HepG2 (cell line): ENCODE measurements around the gene ACSS3. TPM values are rescaled to one million over a fixed set of nuclear protein-coding genes. Genes with fewer than 3 reads are reported as not detected.

ENCODE experiments used
- CEBPG ChIP-seq: IDR thresholded peaks from 2 replicates; pipeline ENCODE4 v1.6.1; 2016
- EHMT2 ChIP-seq: fragments of 200-600 bp; sonication (generic); IDR thresholded peaks from 2 replicates; pipeline ENCODE4 v1.7.0; 2017; ENCODE audit warnings: antibody characterized with exemption, low read depth, low read length, borderline replicate concordance
- FIP1L1 ChIP-seq: fragments of 200-400 bp; formaldehyde crosslinking; IDR thresholded peaks from 2 replicates; pipeline ENCODE4 v1.6.1; 2018; ENCODE audit warnings: low read depth, mild to moderate bottlenecking, low read length, moderate library complexity, borderline replicate concordance; ENCODE audit not compliant: insufficient read depth
- LCORL ChIP-seq, 2 experiments: fragments of 450-650 bp in 1 of 2; sonication (generic) in 1 of 2; formaldehyde crosslinking in 1 of 2; IDR thresholded peaks; 2 replicates each; pipeline versions ENCODE4 v1.5.0 to v1.6.1; 2017 to 2020; ENCODE audit warnings: antibody characterized with exemption in 1 of 2, missing genetic modification reagents in 1 of 2
- MIER2 ChIP-seq: IDR thresholded peaks from 2 replicates; pipeline ENCODE4 v1.6.1; 2016; ENCODE audit warnings: missing biosample characterization, missing genetic modification reagents
- NR2F6 ChIP-seq, 2 experiments: IDR thresholded peaks; 2 replicates each; pipeline ENCODE4 v1.6.1; 2016; ENCODE audit warnings: antibody characterized with exemption in 1 of 2, mild to moderate bottlenecking in 1 of 2
- PAXIP1 ChIP-seq: sonication (generic); formaldehyde crosslinking; conservative IDR thresholded peaks from 2 replicates; pipeline ENCODE4 v1.4.0; 2020; ENCODE audit warnings: mild to moderate bottlenecking, missing genetic modification reagents, moderate library complexity
- RXRA ChIP-seq: sonication (generic); formaldehyde crosslinking; IDR thresholded peaks from 2 replicates; pipeline ENCODE4 v1.5.1; 2020; ENCODE audit warnings: missing genetic modification reagents
- TEF ChIP-seq: sonication (generic); formaldehyde crosslinking; IDR thresholded peaks from 2 replicates; pipeline ENCODE4 v1.5.0; 2020; ENCODE audit warnings: missing genetic modification reagents
- TFE3 ChIP-seq: IDR thresholded peaks from 2 replicates; pipeline ENCODE4 v1.6.1; 2016
- THAP11 ChIP-seq: IDR thresholded peaks from 2 replicates; pipeline ENCODE4 v1.6.1; 2016; ENCODE audit warnings: missing biosample characterization, missing genetic modification reagents
- ZBTB20 ChIP-seq: sonication (generic); formaldehyde crosslinking; IDR thresholded peaks from 2 replicates; pipeline ENCODE4 v1.8.1; 2023; ENCODE audit warnings: missing genetic modification reagents, low read depth, mild to moderate bottlenecking, borderline replicate concordance
- ZBTB25 ChIP-seq: IDR thresholded peaks from 2 replicates; pipeline ENCODE4 v1.6.1; 2018; ENCODE audit warnings: missing genetic modification reagents
- ZNF33A ChIP-seq: sonication (generic); formaldehyde crosslinking; IDR thresholded peaks from 2 replicates; pipeline ENCODE4 v1.5.1; 2020; ENCODE audit warnings: missing genetic modification reagents, mild to moderate bottlenecking, moderate library complexity, borderline replicate concordance
- ZNF558 ChIP-seq: sonication (generic); formaldehyde crosslinking; IDR thresholded peaks from 2 replicates; pipeline ENCODE4 v1.9.0; 2022; ENCODE audit warnings: mild to moderate bottlenecking, missing genetic modification reagents, borderline replicate concordance
- ZNF576 ChIP-seq: sonication (generic); formaldehyde crosslinking; IDR thresholded peaks from 2 replicates; pipeline ENCODE4 v1.4.0; 2020; ENCODE audit warnings: mild to moderate bottlenecking, missing genetic modification reagents
- ZNF652 ChIP-seq: IDR thresholded peaks from 2 replicates; pipeline ENCODE4 v1.6.1; 2016; ENCODE audit warnings: low read depth, borderline replicate concordance
- ZNF740 ChIP-seq: sonication (generic); formaldehyde crosslinking; IDR thresholded peaks from 2 replicates; pipeline ENCODE4 v1.4.0; 2020; ENCODE audit warnings: missing genetic modification reagents
- ZSCAN22 ChIP-seq: sonication (generic); formaldehyde crosslinking; IDR thresholded peaks from 2 replicates; pipeline ENCODE4 v1.4.0; 2020; ENCODE audit warnings: mild to moderate bottlenecking, missing genetic modification reagents
- polyA plus RNA-seq, 8 experiments: library from polyadenylated mRNA; depleted of rRNA in 3 of 8; stranded (reverse) in 7 of 8; unstranded in 1 of 8; fragments of >200 nt; fragmentation: Illumina TruSeq in 4 of 8; extraction: Trizol in 4 of 8; gene quantifications; 2 replicates each; pipeline versions ENCODE4 v1.2.1 to v1.2.3, GENCODE V29; 2011 to 2016; ENCODE audit warnings: low read depth in 4 of 8, missing spikeins in 1 of 8, mixed read lengths in 1 of 8; ENCODE audit not compliant: insufficient read depth in 1 of 8
- total RNA-seq, 5 experiments: library from RNA; depleted of rRNA; stranded (reverse); fragments of >200 nt; fragmentation: Illumina TruSeq; extraction: Trizol; gene quantifications; 2 replicates each; pipeline ENCODE4 v1.2.3, GENCODE V29; 2016; ENCODE audit warnings: low read depth in 1 of 5
- TF ChIP-seq, protein P1 (sequence below): sonication (generic); formaldehyde crosslinking; IDR thresholded peaks from 2 replicates; pipeline ENCODE4 v1.9.0; 2021; ENCODE audit warnings: missing genetic modification reagents, borderline replicate concordance

The ACSS3 gene
- total and polyA plus RNA-seq, 2 of the 13 experiments (the other 11 are each of a cell fraction or from before 2014, with no cell fraction given): 79.5 to 86.3 TPM

GRCh38 chr12:81143057-81143456 lies 65.2 kb downstream of the ACSS3 start (continued):
- TF ChIP-seq TEF (CRISPR knock-in tag): peak; percentile 49; the same call in 1 of the 2 replicates
- TF ChIP-seq NR2F6 (IDR thresholded peaks at IDR 0.05): peak; percentile 84
- peak; percentile 84 for TF ChIP-seq NR2F6 (CRISPR knock-in tag; IDR thresholded peaks at IDR 0.05)
- TF ChIP-seq, protein P1, sequence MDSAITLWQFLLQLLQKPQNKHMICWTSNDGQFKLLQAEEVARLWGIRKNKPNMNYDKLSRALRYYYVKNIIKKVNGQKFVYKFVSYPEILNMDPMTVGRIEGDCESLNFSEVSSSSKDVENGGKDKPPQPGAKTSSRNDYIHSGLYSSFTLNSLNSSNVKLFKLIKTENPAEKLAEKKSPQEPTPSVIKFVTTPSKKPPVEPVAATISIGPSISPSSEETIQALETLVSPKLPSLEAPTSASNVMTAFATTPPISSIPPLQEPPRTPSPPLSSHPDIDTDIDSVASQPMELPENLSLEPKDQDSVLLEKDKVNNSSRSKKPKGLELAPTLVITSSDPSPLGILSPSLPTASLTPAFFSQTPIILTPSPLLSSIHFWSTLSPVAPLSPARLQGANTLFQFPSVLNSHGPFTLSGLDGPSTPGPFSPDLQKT (CRISPR knock-in tag): no peak
- TF ChIP-seq RXRA (CRISPR knock-in tag): peak; percentile 91; the same call in 1 of the 2 replicates
- TF ChIP-seq MIER2: peak; percentile 54; the same call in 1 of the 2 replicates
- TF ChIP-seq LCORL (IDR thresholded peaks at IDR 0.05): no peak
- TF ChIP-seq LCORL (CRISPR knock-in tag; IDR thresholded peaks at IDR 0.05): 0 out of 2 replicates have a peak, but pooled peaks have one; percentile 52
- TF ChIP-seq ZNF33A (CRISPR knock-in tag): no peak
- no peak for TF ChIP-seq ZNF576
- TF ChIP-seq ZNF740 (CRISPR knock-in tag): no peak
- 0 out of 2 replicates have a peak, but pooled peaks have one; percentile 14 for TF ChIP-seq ZNF652 (CRISPR knock-in tag)
- peak; percentile 94; the same call in 1 of the 2 replicates for TF ChIP-seq ZBTB20 (CRISPR knock-in tag)
- no peak for TF ChIP-seq FIP1L1
- TF ChIP-seq PAXIP1 (CRISPR knock-in tag): peak; percentile 96
- peak; percentile 88 for TF ChIP-seq CEBPG (CRISPR knock-in tag)
- TF ChIP-seq THAP11 (CRISPR knock-in tag): peak; percentile 74
- TF ChIP-seq ZBTB25: peak; percentile 80
- TF ChIP-seq TFE3 (CRISPR knock-in tag): peak; percentile 98
- no peak for TF ChIP-seq ZSCAN22 (CRISPR knock-in tag)
- no peak for TF ChIP-seq ZNF558
- TF ChIP-seq EHMT2: peak; percentile 35; the same call in 1 of the 2 replicates
